ENCODE results near the gene C4orf50.

C4orf50 gene

GRCh38 chr4:6043843-6044242, 25.6 kb upstream of the C4orf50 start:
- no peak for DNase-seq (ENCODE audit: low read depth in 3 of 3)

- DNase-seq (ENCODE audit: low read depth in 3 of 3), result no peak
Observed at GRCh38 chr4:6043188-6043587, 25.0 kb upstream of the C4orf50 start.

GRCh38 chr4:6042293-6043063, 24.2 kb upstream of the C4orf50 start:
- DNase-seq (ENCODE audit: low read depth in 3 of 3), result no peak

- DNase-seq (ENCODE audit: low read depth in 3 of 3), result no peak
Observed at GRCh38 chr4:6041800-6042199, 23.6 kb upstream of the C4orf50 start.

GRCh38 chr4:6038711-6039110, 20.5 kb upstream of the C4orf50 start:
- DNase-seq (ENCODE audit: low read depth in 3 of 3), result no peak

GRCh38 chr4:6035786-6036185, 17.6 kb upstream of the C4orf50 start:
- no peak for DNase-seq (ENCODE audit: low read depth in 3 of 3)

GRCh38 chr4:6033381-6033780, 15.2 kb upstream of the C4orf50 start:
- DNase-seq (ENCODE audit: low read depth in 3 of 3), result no peak

- DNase-seq (ENCODE audit: low read depth in 3 of 3), result no peak
Observed at GRCh38 chr4:6032249-6033244, 14.3 kb upstream of the C4orf50 start.

GRCh38 chr4:6031846-6032245, 13.6 kb upstream of the C4orf50 start:
- no peak for DNase-seq (ENCODE audit: low read depth in 3 of 3)

GRCh38 chr4:6030679-6031078, 12.4 kb upstream of the C4orf50 start:
- no peak for DNase-seq (ENCODE audit: low read depth in 3 of 3)

- no peak for DNase-seq (ENCODE audit: low read depth in 3 of 3)
Observed at GRCh38 chr4:6029254-6029653, 11.0 kb upstream of the C4orf50 start.

- DNase-seq (ENCODE audit: low read depth in 3 of 3), result no peak
Observed at GRCh38 chr4:6028168-6028567, 9.9 kb upstream of the C4orf50 start.

- no peak for DNase-seq (ENCODE audit: low read depth in 3 of 3)
Observed at GRCh38 chr4:6027392-6027791, 9.2 kb upstream of the C4orf50 start.

- no peak for DNase-seq (ENCODE audit: low read depth in 3 of 3)
Observed at GRCh38 chr4:6024313-6024960, 6.2 kb upstream of the C4orf50 start.

GRCh38 chr4:6023731-6024130, 5.5 kb upstream of the C4orf50 start:
- no peak for DNase-seq (ENCODE audit: low read depth in 3 of 3)

- DNase-seq (ENCODE audit: low read depth in 3 of 3), result no peak
Observed at GRCh38 chr4:6022607-6023288, 4.5 kb upstream of the C4orf50 start.

GRCh38 chr4:6021831-6022606, 3.8 kb upstream of the C4orf50 start:
- no peak for DNase-seq (ENCODE audit: low read depth in 3 of 3)

GRCh38 chr4:6020613-6021012, 2.4 kb upstream of the C4orf50 start:
- DNase-seq (ENCODE audit: low read depth in 3 of 3), result no peak

GRCh38 chr4:6019316-6020263, 1.4 kb upstream of the C4orf50 start:
- no peak for DNase-seq (ENCODE audit: low read depth in 3 of 3)

GRCh38 chr4:6017800-6018199, 431 bp downstream of the C4orf50 start:
- no peak for DNase-seq (ENCODE audit: low read depth in 3 of 3)
